Activated CD4-positive, CD25-positive, alpha-beta regulatory T cell treated with anti-CD3 and anti-CD28 coated beads, Interleukin-2, amount 50 U/mL, for 72 hours (primary cell): ENCODE measurements around the gene CELSR3.

Source experiments
- DNase-seq: peaks from one replicate; pipeline ENCODE4 v3.0.0; 2021

The CELSR3 gene

GRCh38 chr3:48662753-48663488 is at the start of gene CELSR3:
Gene CELSR3, minus strand, starts transcription at chr3:48662886. Its CDS starts 252 bp downstream, at chr3:48662634.
- peak; percentile 66 for DNase-seq

GRCh38 chr3:48711727-48712126 is 49.0 kb upstream of the CELSR3 start:
- no peak for DNase-seq

- no peak for DNase-seq
Measured at GRCh38 chr3:48709051-48709461, 46.4 kb upstream of the CELSR3 start.

GRCh38 chr3:48708481-48708889 is 45.8 kb upstream of the CELSR3 start:
- no peak for DNase-seq

GRCh38 chr3:48707157-48707556 is 44.5 kb upstream of the CELSR3 start:
- no peak for DNase-seq

- no peak for DNase-seq
Measured at GRCh38 chr3:48702320-48702920, 39.7 kb upstream of the CELSR3 start.

- DNase-seq = no peak
Measured at GRCh38 chr3:48700731-48701405, 38.2 kb upstream of the CELSR3 start.

- no peak for DNase-seq
Measured at GRCh38 chr3:48698891-48699290, 36.2 kb upstream of the CELSR3 start.

GRCh38 chr3:48697952-48698351 is 35.3 kb upstream of the CELSR3 start:
- DNase-seq = no peak

GRCh38 chr3:48696601-48697000 is 33.9 kb upstream of the CELSR3 start:
- no peak for DNase-seq

- no peak for DNase-seq
Measured at GRCh38 chr3:48696156-48696555, 33.5 kb upstream of the CELSR3 start.

- DNase-seq = no peak
Measured at GRCh38 chr3:48695393-48695753, 32.7 kb upstream of the CELSR3 start.

GRCh38 chr3:48694610-48695392 is 32.1 kb upstream of the CELSR3 start:
- no peak for DNase-seq

- DNase-seq = no peak
Measured at GRCh38 chr3:48693826-48694225, 31.1 kb upstream of the CELSR3 start.

GRCh38 chr3:48692551-48692950 is 29.9 kb upstream of the CELSR3 start:
- no peak for DNase-seq

GRCh38 chr3:48690846-48691458 is 28.3 kb upstream of the CELSR3 start:
- no peak for DNase-seq

- DNase-seq = no peak
Measured at GRCh38 chr3:48689384-48689783, 26.7 kb upstream of the CELSR3 start.

GRCh38 chr3:48688737-48689075 is 26.0 kb upstream of the CELSR3 start:
- no peak for DNase-seq

- no peak for DNase-seq
Measured at GRCh38 chr3:48688032-48688736, 25.5 kb upstream of the CELSR3 start.

- no peak for DNase-seq
Measured at GRCh38 chr3:48687220-48687678, 24.6 kb upstream of the CELSR3 start.

GRCh38 chr3:48686538-48687219 is 24.0 kb upstream of the CELSR3 start:
- DNase-seq = no peak
